ENCODE data around the gene VCAN.

The VCAN gene

GRCh38 chr5:83469075-83469474 is 2.5 kb upstream of the VCAN start:
- no peak for DNase-seq

- no peak for DNase-seq
These were observed 779 bp upstream of the VCAN start for GRCh38 chr5:83470526-83471404.

- DNase-seq: no peak
These were observed 616 bp downstream of the VCAN start for GRCh38 chr5:83472213-83472507.

- DNase-seq: no peak
These were observed 1.2 kb downstream of the VCAN start for GRCh38 chr5:83472508-83473345.

- peak; percentile 79 for DNase-seq
These were observed 2.0 kb downstream of the VCAN start for GRCh38 chr5:83473346-83474160.

GRCh38 chr5:83474161-83474796 is 2.7 kb downstream of the VCAN start:
- peak; percentile 87 for DNase-seq

GRCh38 chr5:83474991-83475390 is 3.4 kb downstream of the VCAN start:
- no peak for DNase-seq

- DNase-seq: no peak
These were observed 3.9 kb downstream of the VCAN start for GRCh38 chr5:83475391-83475863.

- no peak for DNase-seq
These were observed 4.6 kb downstream of the VCAN start for GRCh38 chr5:83475935-83476814.

GRCh38 chr5:83482961-83483360 is 11.4 kb downstream of the VCAN start:
- DNase-seq: no peak

GRCh38 chr5:83484294-83484693 is 12.8 kb downstream of the VCAN start:
- DNase-seq: no peak

GRCh38 chr5:83485842-83486241 is 14.3 kb downstream of the VCAN start:
- no peak for DNase-seq

GRCh38 chr5:83487155-83487554 is 15.6 kb downstream of the VCAN start:
- no peak for DNase-seq

- no peak for DNase-seq
These were observed 16.7 kb downstream of the VCAN start for GRCh38 chr5:83488271-83488670.

GRCh38 chr5:83488821-83489220 is 17.3 kb downstream of the VCAN start:
- no peak for DNase-seq

GRCh38 chr5:83490203-83490602 is 18.7 kb downstream of the VCAN start:
- DNase-seq: no peak

GRCh38 chr5:83492331-83492730 is 20.8 kb downstream of the VCAN start:
- DNase-seq: no peak

GRCh38 chr5:83493644-83494043 is 22.1 kb downstream of the VCAN start:
- no peak for DNase-seq

- DNase-seq: no peak
These were observed 22.6 kb downstream of the VCAN start for GRCh38 chr5:83494087-83494620.

GRCh38 chr5:83494666-83495065 is 23.1 kb downstream of the VCAN start:
- no peak for DNase-seq

GRCh38 chr5:83496626-83497025 is 25.1 kb downstream of the VCAN start:
- DNase-seq: no peak
